GM12865 (cell line): ENCODE data around the gene TIMM10.

Source experiments
- DNase-seq: peaks from one replicate; pipeline ENCODE4 v3.0.0; 2010; ENCODE audit warnings: low read depth
- H3K4me3 ChIP-seq: 2 replicates; pipeline ENCODE4 v1.5.1; 2011; ENCODE audit warnings: mild to moderate bottlenecking, low read depth, low read length, control low read depth
- CTCF ChIP-seq: IDR thresholded peaks from 2 replicates; pipeline ENCODE4 v1.5.1; 2011; ENCODE audit warnings: low read length, control low read depth, low read depth, inconsistent platforms; ENCODE audit not compliant: insufficient read depth; ENCODE audit errors: missing control alignments

TIMM10 gene

DNA sequence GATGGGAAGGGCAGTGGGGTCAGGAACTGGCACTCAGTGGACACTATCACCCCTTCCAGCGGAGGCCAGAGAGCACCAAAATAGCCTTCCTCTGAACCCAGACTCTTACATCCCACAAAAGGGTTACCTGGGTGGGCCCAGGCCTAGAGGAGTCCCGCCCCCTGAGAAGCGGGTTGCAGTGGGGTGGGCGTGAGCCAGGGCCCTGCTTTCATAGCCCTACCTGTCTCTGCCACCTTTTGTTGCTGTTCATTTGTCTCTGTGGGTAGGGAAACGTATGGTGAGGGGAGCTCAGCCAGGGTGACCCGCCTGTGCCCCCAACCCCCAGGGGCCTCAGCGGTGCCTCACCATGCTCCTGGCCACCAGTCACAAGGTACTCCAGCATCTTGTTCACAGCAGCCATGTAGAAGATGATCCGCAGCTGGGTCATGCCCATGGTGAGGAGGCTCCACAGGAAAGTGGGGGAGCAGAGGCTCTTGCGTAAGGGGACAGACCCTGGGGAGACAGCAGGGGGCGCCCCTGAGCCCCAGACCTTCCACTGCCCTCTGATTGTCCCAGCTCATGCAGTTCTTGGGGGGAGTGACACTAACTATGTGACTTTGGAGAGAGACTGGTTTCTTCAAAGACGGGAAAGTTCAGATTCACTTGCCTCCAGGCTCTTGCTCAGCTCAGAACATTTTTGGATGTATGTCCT is 39.0 kb downstream of the TIMM10 start:
- no peak overlapping the region for H3K4me3 ChIP-seq
- peak; percentile 67 for TF ChIP-seq CTCF
- DNase-seq: peak; percentile 62

GRCh38 chr11:57490456-57491248 is 39.9 kb downstream of the TIMM10 start:
- TF ChIP-seq CTCF: no peak
- DNase-seq: no peak
- H3K4me3 ChIP-seq: no peak overlapping the region

GRCh38 chr11:57487920-57488659 is 42.5 kb downstream of the TIMM10 start:
- no peak for DNase-seq
- H3K4me3 ChIP-seq: no peak overlapping the region
- TF ChIP-seq CTCF: no peak

- no peak for DNase-seq
- no peak for TF ChIP-seq CTCF
- H3K4me3 ChIP-seq: no peak overlapping the region
Observed at GRCh38 chr11:57487021-57487778, 43.4 kb downstream of the TIMM10 start.

GRCh38 chr11:57485217-57485990 is 45.1 kb downstream of the TIMM10 start:
- DNase-seq: no peak
- TF ChIP-seq CTCF: no peak
- H3K4me3 ChIP-seq: no peak overlapping the region
